ENCODE data around the gene UBTF.

Gene UBTF

DNA sequence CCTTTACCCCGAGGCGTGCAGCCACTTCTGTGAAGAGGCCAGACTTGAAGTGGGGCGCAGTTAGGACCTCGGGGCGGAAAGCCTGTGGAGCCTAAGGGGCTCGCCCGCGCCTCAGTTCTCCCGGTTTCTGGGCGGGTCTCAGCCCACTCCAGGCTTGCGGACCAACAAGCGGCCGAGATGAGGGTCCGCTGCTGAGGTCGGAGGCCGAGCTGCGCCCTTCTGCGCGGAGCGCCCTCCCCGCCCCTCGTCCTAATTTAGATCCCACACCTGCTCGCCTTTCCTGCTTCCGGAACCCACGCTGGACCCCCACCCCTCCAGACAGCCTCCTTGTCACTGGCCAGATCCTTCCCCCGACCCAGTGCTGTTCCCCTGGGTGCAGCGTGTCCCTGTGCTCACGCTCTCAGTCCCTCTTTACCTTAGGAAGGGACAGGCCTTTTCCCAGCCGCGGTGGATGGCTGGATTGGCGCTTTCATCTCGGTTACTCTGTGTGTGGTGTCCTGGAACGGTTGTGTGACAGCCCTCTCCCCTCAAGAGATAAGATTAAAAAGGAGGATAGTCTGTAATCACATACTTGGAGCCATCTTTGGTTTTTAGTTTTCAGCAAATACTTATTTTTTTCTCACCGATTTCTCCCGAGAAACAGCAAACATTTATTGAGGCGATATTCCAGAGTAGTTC is 18.9 kb downstream of the UBTF start:
- ChIA-PET CTCF (interaction anchor here (0.7 to 2.1 kb wide), 2 partner anchors 9 to 191 kb away, joined by 5 to 6 read pairs; no protein-coding TSS in a partner anchor), POLR2A (ENCODE audit: low non-redundant PET) (interaction anchor here (0.6 kb wide), 1 partner anchor 154 kb away, joined by 5 read pairs; no protein-coding TSS in a partner anchor)
- H3K27ac ChIP-seq = peak overlapping the region; percentile 99
- no peak for TF ChIP-seq CTCF (conservative IDR thresholded peaks at IDR 0.05; ENCODE audit: low read depth)
- no peak for DNase-seq (ENCODE audit: low spot score)

DNA sequence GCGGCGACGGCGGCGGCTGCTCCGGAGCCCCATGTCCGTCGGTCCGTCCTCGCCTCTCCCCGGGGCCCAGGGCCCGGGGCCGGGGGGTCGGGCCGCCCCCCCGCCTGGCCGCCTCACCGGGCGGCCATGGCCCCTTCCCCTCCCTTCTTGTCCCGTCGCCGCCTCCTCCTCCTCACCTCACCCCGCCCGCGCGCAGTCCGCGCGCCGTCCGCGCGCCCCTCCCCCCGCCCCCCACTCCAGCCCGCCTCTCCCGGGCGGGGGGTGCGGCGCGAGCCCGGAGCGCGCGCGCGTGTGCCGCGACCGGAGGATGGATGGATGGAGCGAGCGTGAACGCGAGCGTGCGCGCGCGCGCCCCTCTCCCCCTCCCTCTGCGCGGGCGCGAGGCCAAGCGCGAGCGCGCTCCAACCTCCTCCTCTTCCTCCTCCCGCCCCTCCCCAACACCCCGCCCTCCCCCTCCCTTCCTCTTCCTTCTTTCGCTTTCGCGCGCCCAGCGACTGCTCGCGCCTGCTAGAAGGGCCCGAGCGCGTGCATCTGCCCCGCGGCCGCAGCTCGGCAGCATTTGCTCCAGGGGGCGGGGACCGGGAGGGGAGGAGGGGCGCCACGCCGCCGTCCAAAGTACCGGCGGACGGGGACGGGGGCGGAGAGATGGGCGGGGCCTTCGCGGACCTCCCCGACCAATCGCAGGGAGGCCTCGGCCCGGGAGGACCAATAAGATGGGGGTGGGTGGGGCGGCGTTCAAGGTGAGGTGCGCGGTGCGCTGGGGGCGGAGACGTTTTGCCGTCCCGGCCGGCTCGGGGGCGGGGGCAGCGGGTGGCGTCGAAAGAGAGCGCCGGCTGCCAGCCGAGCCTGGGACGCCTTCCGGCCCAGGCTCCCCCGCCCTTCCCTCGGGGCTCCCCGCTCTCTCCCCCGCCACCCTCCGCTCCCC is 19.7 kb downstream of the UBTF start, which contains the start of gene ATXN7L3:
TSS of gene ATXN7L3 (minus strand) at position 332 of the 925 bp plus-strand sequence. CDS start 1,814 bp downstream, outside the sequence.
- DNase-seq (ENCODE audit: low spot score) = peak; percentile 99
- ChIA-PET POLR2A (ENCODE audit: low non-redundant PET) (interaction anchor here (0.6 to 1.4 kb wide), 3 partner anchors 10 to 153 kb away, joined by 3 to 5 read pairs (median 3); partner anchors contain the start of gene TMUB2), CTCF (interaction anchor here (2.1 kb wide), 1 partner anchor 10 kb away, joined by 6 read pairs; no protein-coding TSS in a partner anchor)
- TF ChIP-seq CTCF (conservative IDR thresholded peaks at IDR 0.05; ENCODE audit: low read depth) = no peak
- H3K27ac ChIP-seq = peak within 1 kb of the TSS; percentile 99

DNA sequence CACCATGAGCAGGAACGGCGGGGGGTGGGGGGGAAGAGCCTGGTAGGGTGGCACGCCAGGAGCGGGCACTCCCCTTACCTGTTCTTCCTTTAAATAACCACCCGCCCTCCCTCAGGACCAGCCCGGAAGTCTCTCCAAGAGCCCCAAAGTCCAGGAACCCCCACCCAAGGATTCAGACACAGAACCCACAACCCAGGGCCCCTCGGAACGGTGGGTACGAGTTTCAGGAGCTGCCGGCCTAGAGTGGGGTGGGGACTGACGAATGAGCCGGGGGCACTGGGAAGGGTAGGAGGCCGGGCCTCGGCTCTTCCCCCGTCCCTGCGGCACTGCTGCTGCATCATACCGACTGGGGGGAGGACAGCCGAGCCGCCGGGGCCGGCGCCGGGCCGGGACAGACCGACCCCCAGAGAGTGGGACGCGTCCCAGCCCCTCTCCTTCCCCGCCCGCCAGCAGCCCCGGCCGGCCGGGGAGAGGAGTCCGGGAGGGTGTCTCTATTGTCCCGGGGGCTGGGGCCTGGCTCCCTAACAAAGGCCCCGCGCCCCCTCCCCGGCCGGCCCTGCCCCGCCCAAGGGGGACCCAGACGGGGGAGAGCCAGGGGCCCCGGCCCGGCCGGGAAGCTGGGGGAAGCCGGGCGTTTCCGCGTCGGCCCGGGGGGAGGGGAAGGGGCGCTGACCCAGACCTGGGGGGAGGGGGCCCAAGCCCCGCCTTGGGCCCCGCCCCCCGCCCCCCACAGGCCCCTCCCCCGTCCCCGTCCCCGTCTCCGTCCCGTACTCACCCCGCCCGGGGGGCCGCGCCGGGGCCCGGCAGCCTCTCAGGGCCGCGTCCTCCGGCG is 20.5 kb downstream of the UBTF start:
- CTCF ChIA-PET = no interaction called here

DNA sequence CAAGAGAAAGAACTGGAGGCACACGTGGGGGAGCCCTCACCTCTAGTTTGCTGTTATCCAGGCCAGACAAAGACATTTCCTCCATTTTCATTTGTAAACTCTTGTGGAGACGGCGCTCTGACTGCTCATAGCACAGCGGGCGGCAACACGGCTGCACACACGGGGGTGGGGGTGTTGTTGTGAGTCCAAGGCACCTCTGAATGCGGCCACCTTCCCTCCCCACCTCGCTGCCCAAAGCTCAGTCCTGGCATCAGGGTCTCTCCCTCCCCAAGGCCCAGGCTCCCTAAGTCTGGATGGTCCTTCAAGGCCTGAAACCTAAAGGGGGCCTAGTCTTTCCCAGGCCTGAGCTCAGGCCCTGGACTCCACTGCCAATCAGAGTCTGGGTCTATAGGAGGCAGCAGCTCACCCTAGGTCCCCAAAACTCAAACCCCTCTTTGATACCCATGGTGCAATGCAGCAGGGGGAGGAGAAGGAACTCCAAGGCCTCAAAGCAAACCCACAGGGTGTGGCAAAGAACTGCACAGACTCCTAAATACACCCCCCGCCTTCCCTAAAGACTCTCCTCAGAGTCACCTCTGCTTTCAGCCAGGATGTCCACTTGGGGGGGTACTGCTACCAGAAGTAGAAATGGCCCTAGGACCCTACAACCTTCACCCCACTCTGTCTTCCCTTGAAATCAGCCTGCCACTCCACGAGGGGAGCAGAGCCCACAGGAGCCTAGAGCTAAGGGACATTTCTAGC is 21.3 kb downstream of the UBTF start:
- TF ChIP-seq CTCF (conservative IDR thresholded peaks at IDR 0.05; ENCODE audit: low read depth) = peak; percentile 16; the same call in 1 of the 2 replicates
- peak; percentile 45 for DNase-seq (ENCODE audit: low spot score)
- ChIA-PET POLR2A (ENCODE audit: low non-redundant PET) (interaction anchor here (0.5 to 1.4 kb wide), 2 partner anchors 12 to 20 kb away, joined by 3 read pairs; partner anchors contain the start of gene TMUB2), CTCF (interaction anchor here (0.6 kb wide), 2 partner anchors 18 to 57 kb away, joined by 3 read pairs; no protein-coding TSS in a partner anchor)
- peak overlapping the region; percentile 99 for H3K27ac ChIP-seq

More for the DNA sequence above, 20.5 kb downstream of the UBTF start:
- DNase-seq (ENCODE audit: low spot score) = peak; percentile 88
- POLR2A ChIA-PET (ENCODE audit: low non-redundant PET) = interaction anchor here (0.5 to 1.4 kb wide), 2 partner anchors 12 to 19 kb away, joined by 3 read pairs; partner anchors contain the start of gene TMUB2
- peak overlapping the region; percentile 99 for H3K27ac ChIP-seq
- no peak for TF ChIP-seq CTCF (conservative IDR thresholded peaks at IDR 0.05; ENCODE audit: low read depth)

DNA sequence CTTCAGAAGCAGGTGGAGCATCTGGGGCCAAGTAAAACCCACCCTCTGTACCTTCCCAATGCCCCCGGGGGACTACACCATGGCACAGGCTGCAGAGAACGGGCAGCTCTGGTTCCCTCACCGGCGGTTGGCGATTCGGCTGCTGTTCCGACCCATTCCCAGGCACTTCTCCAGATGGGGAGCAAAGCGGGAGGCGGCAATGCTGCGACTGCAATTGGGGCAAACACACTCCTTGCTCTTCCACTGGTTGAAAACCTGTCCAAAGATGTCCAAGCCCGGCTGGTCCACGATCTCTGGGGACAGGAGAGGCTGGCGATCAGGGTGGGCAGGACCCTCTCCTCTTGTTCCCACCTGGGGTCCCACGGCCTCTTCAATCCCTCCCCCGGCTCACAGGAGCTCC is 22.4 kb downstream of the UBTF start:
- ChIA-PET POLR2A (ENCODE audit: low non-redundant PET) (no interaction called here), CTCF (interaction anchor here (0.5 kb wide), 1 partner anchor 24 kb away, joined by 3 read pairs; no protein-coding TSS in a partner anchor)
- TF ChIP-seq CTCF (conservative IDR thresholded peaks at IDR 0.05; ENCODE audit: low read depth) = no peak
- no peak for DNase-seq (ENCODE audit: low spot score)
- H3K27ac ChIP-seq = peak overlapping the region; percentile 99

Measured in RWPE1 (cell line).